Posterior cingulate gyrus (tissue), 11 donors: ENCODE results near the gene CDCA3.

Experiments
- DNase-seq, 10 donors: peaks; one replicate each; pipeline versions ENCODE4 v3.0.0 to v3.0.0-alpha.2; 2020 to 2021; ENCODE audit warnings: mixed read lengths in 3 of 10
- intact Hi-C: fragments of 100-400 bp; cut with DNase I; formaldehyde crosslinking; loops from one replicate; pipeline ENCODE4 v1.15.1; 2023

CDCA3 gene

GRCh38 chr12:6824901-6825381 is 26.1 kb downstream of the CDCA3 start:
- intact Hi-C loops = loop anchor here (1.0 to 5.0 kb wide), 2 partner anchors 72 to 88 kb away; partner anchors contain the start of gene MLF2

GRCh38 chr12:6824085-6824775 is 26.9 kb downstream of the CDCA3 start:
- intact Hi-C loops = no loop called here
- peak in 7 of 10 donors; percentile 45 to 94 (median 74) for DNase-seq

More at GRCh38 chr12:6824901-6825381, 26.1 kb downstream of the CDCA3 start:
- peak in 2 of 10 donors; percentile 84 to 86 for DNase-seq

GRCh38 chr12:6823182-6824084 is 27.7 kb downstream of the CDCA3 start:
- intact Hi-C loops = no loop called here
- DNase-seq = peak in 2 of 10 donors; percentile 17 to 40

DNA sequence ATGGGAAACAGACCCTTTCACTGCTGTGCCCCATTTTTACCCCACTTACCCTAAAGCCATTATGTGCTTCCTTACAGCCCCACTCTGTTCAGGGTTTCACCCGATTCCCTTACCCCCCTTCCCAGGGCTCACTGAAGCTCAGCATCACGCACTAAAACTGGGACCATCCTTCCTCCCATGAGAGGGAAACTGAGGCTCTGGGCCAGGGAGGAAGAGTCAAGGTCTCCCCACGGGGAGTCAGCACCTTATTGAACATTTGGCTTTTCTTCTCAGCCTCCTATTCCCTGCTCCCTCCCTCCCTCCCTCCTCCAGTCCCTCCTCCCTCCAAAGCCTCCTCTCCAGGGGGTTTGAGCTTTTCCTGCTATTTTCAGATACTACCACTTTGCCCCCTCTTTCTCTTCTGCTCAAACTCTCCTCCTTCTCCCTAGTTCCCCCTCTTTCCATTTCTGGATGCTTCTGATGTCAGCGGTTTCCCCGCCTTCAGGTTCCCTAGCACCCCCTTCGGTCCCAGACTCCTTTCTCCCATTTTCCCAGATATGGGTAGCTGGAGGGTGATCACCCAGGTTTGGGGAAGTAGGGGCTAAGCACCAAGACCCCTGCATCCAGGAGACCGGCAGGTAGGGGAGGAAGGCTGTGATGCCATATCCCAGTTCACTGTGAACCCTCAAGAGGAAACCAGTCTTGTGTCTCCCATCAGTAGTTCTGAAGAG is 28.5 kb downstream of the CDCA3 start:
- intact Hi-C loops = no loop called here
- peak in 2 of 10 donors; percentile 77 to 79 for DNase-seq

GRCh38 chr12:6821591-6822425 is 29.3 kb downstream of the CDCA3 start, which contains the start of gene GPR162:
Gene GPR162 (plus strand): TSS chr12:6821821. CDS start chr12:6823899, 2,078 bp downstream.
- intact Hi-C loops = no loop called here

DNA sequence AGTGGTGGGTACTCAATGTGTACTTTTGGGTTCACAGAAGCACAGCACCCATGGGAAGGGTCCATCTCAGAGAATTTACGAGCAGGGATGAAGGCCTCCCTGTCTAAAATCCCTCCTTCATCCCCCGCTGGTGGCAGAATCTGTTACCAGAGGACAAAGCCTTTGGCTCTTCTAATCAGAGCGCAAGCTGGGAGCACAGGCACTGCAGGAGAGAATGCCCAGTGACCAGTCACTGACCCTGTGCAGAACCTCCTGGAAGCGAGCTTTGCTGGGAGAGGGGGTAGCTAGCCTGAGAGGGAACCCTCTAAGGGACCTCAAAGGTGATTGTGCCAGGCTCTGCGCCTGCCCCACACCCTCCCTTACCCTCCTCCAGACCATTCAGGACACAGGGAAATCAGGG is 30.9 kb downstream of the CDCA3 start:
- peak in 2 of 10 donors; percentile 52 to 76 for DNase-seq
- intact Hi-C loops = no loop called here

More at GRCh38 chr12:6821591-6822425, 29.3 kb downstream of the CDCA3 start, which contains the start of gene GPR162:
- DNase-seq = peak in 9 of 10 donors; percentile 54 to 94 (median 70)

GRCh38 chr12:6819106-6820030 is 31.7 kb downstream of the CDCA3 start:
- intact Hi-C loops = no loop called here

GRCh38 chr12:6818645-6819044 is 32.4 kb downstream of the CDCA3 start:
- peak in 2 of 10 donors; percentile 52 to 66 for DNase-seq
- intact Hi-C loops = no loop called here

More at GRCh38 chr12:6819106-6820030, 31.7 kb downstream of the CDCA3 start:
- DNase-seq = peak in 2 of 10 donors; percentile 44 to 78

- intact Hi-C loops = no loop called here
- peak in 2 of 10 donors; percentile 18 to 70 for DNase-seq
These were observed 32.9 kb downstream of the CDCA3 start for GRCh38 chr12:6818222-6818621.

GRCh38 chr12:6817662-6818157 is 33.4 kb downstream of the CDCA3 start:
- intact Hi-C loops = no loop called here
- peak in 2 of 10 donors; percentile 4 to 43 for DNase-seq

DNA sequence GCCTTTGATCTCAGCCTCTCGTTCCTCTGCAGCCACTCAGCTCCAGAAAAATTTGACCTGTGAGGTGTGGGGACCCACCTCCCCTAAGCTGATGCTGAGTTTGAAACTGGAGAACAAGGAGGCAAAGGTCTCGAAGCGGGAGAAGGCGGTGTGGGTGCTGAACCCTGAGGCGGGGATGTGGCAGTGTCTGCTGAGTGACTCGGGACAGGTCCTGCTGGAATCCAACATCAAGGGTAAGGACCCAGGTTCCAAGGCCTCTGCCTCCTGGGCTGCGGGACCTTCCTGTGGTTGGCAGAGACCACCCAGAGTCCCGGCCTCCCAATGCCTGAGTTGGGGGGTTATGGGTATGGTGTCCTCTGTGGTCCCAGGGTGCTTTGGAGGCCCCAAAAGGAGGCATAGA is 34.0 kb downstream of the CDCA3 start:
- DNase-seq = peak in 2 of 10 donors; percentile 25 to 79
- intact Hi-C loops = no loop called here

GRCh38 chr12:6816598-6816997 is 34.5 kb downstream of the CDCA3 start:
- peak in 1 of 10 donors; percentile 8 for DNase-seq
- intact Hi-C loops = no loop called here

GRCh38 chr12:6813363-6813762 is 37.7 kb downstream of the CDCA3 start:
- intact Hi-C loops = no loop called here
- no peak for DNase-seq

DNA sequence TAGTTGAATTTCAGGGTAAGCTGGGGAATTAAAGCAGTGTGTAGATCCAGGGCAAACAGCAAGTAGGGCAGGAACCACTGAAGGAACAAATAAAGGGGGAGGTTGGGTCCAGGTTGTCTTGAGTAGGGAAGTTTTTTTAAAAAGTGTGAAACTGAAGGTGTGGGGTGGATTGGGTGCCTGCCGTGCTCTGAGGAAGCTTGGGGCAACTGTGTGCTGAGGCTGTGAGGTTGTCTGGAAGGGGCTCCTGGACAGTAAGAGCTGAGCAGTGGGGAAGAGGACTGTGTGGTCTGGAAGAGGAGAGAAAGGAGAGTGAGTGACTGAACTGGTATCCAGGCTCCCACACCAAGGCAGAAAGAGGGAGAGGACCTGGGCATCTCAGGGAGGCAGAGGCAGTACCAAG is 40.3 kb downstream of the CDCA3 start:
- peak in 2 of 10 donors; percentile 24 to 32 for DNase-seq
- intact Hi-C loops = no loop called here

DNA sequence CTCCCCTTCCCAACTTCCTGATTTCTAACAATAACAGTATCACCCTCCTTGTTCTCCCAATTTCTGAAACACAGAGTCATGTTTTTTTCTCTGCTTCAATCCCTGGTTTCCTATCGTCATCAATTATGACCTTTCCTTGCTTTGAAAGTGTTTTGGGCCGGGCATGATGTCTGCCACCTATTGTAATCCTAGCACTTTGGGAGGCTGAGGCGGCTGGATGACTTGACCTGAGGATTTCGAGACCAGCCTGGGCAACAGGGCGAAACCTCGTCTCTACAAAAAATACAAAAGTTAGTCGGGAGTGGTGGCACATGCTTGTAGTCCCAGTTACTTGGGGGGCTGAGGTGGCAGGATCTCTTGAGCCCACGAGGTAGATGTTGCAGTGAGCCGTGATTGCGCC is 42.0 kb downstream of the CDCA3 start:
- intact Hi-C loops = no loop called here

DNA sequence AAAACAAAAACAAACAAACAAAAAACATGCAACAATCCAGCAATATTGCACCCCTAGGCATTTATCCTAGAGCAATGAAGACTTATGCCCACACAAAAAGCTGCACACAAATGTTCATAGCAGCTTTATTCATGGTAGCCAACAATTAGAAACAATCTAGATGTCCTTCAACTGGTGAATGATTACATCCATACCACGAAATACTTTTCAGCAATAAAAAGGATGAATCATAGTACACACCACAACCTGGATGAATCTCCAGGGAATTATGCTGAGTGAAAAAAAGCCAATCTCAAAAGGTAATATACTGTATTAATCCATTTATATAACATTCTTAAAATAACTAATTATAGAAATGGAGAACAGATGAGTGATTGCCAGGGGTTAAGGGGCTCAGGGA is 43.9 kb downstream of the CDCA3 start:
- intact Hi-C loops = no loop called here
- no peak for DNase-seq

More for the DNA sequence above, 42.0 kb downstream of the CDCA3 start:
- peak in 2 of 10 donors; percentile 22 to 34 for DNase-seq

DNA sequence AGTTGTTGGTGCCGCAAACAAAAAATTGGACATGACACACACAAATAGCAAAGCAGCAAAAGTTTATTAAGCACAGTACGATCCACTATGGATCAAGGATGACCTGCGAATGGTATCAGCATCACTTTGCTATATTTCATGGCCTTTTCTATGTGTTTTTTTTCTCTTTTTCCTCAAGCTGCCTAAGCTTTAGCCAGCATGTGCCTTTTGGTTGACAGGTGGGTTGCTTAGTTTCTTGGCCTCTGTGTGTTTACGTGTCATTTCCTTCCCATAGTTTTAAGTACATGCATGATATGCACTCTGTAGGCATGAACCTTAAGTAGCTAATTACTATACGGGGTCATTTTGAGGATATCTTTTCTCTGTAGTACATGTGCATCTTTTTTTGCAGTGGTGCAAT is 51.9 kb downstream of the CDCA3 start:
- intact Hi-C loops = no loop called here
- DNase-seq = peak in 1 of 10 donors; percentile 2
